CD14-positive monocyte (primary cell): ENCODE results near the gene GCSAM. TPM values are rescaled to one million over a fixed set of nuclear protein-coding genes. Genes with fewer than 3 reads are reported as not detected.

Source experiments
- DNase-seq, 3 donors: peaks; one replicate each; pipeline ENCODE4 v3.0.0-alpha.2; 2011 to 2022
- H2AFZ ChIP-seq: 2 replicates; pipeline ENCODE4 v1.6.0; 2012; ENCODE audit warnings: mild to moderate bottlenecking, low read depth, low read length, inconsistent platforms; ENCODE audit not compliant: insufficient read depth, poor library complexity, severe bottlenecking
- H3K27ac ChIP-seq, 2 donors: 1 replicate in 1 of 2; 2 replicates in 1 of 2; pipeline ENCODE4 v1.5.1; 2012 to 2013; ENCODE audit warnings: low read length in 2 of 2, control low read depth in 1 of 2, inconsistent platforms in 1 of 2, low read depth in 1 of 2, mild to moderate bottlenecking in 1 of 2
- H3K27me3 ChIP-seq, 2 donors: one replicate each; pipeline versions ENCODE4 v1.6.0 to v1.6.1; 2011 to 2013; ENCODE audit warnings: low read length in 2 of 2; ENCODE audit not compliant: control insufficient read depth in 2 of 2, insufficient read depth in 2 of 2
- H3K36me3 ChIP-seq, 2 donors: replicated peaks in 1 of 2; 1 replicate in 1 of 2; 2 replicates in 1 of 2; pipeline versions ENCODE4 v1.5.1 to v1.6.1; 2012 to 2013; ENCODE audit warnings: low read length in 2 of 2, control low read depth in 1 of 2, inconsistent platforms in 1 of 2, mild to moderate bottlenecking in 1 of 2; ENCODE audit not compliant: insufficient read depth in 2 of 2, control insufficient read depth in 1 of 2
- H3K4me1 ChIP-seq, 2 donors: 1 replicate in 1 of 2; 2 replicates in 1 of 2; pipeline versions ENCODE4 v1.5.1 to v1.6.1; 2012 to 2013; ENCODE audit warnings: low read length in 2 of 2, control low read depth in 1 of 2, inconsistent platforms in 1 of 2, mild to moderate bottlenecking in 1 of 2, moderate library complexity in 1 of 2; ENCODE audit not compliant: insufficient read depth in 2 of 2, control insufficient read depth in 1 of 2
- H3K4me2 ChIP-seq: replicated peaks from 2 replicates; pipeline ENCODE3; 2012; ENCODE audit warnings: low read length, moderate library complexity, mild to moderate bottlenecking; ENCODE audit not compliant: poor library complexity, severe bottlenecking; ENCODE audit errors: extremely low read depth
- H3K4me3 ChIP-seq, 3 experiments: fragments of 200-600 bp in 1 of 3; sonication (generic) in 1 of 3; replicated peaks in 1 of 3; 1 replicate in 2 of 3; 2 replicates in 1 of 3; pipeline ENCODE4 v1.5.1; 2011 to 2013; ENCODE audit warnings: low read length in 3 of 3, mild to moderate bottlenecking in 3 of 3, control low read depth in 2 of 3, low read depth in 2 of 3, inconsistent platforms in 1 of 3, moderate library complexity in 1 of 3
- H3K79me2 ChIP-seq: 2 replicates; pipeline ENCODE4 v1.6.0; 2012; ENCODE audit warnings: mild to moderate bottlenecking, control low read depth, inconsistent platforms, low read length, moderate library complexity; ENCODE audit not compliant: insufficient read depth
- H3K9ac ChIP-seq: 2 replicates; pipeline ENCODE4 v1.6.0; 2017; ENCODE audit warnings: low read length, mild to moderate bottlenecking; ENCODE audit not compliant: insufficient read depth, poor library complexity, severe bottlenecking
- H3K9me3 ChIP-seq, 2 donors: replicated peaks in 1 of 2; 1 replicate in 1 of 2; 2 replicates in 1 of 2; pipeline versions ENCODE4 v1.5.1 to v1.6.1; 2012 to 2013; ENCODE audit warnings: low read length in 2 of 2, control low read depth in 1 of 2; ENCODE audit not compliant: control insufficient read depth in 1 of 2, insufficient read depth in 1 of 2
- H4K20me1 ChIP-seq: 2 replicates; pipeline ENCODE4 v1.6.0; 2012; ENCODE audit warnings: mild to moderate bottlenecking, low read length, control low read depth, moderate library complexity; ENCODE audit not compliant: insufficient read depth
- H3K27ac Mint-ChIP-seq, 7 donors: one replicate each; pipeline ENCODE4 v1.8.0; 2020; ENCODE audit warnings: mild to moderate bottlenecking in 7 of 7, mixed read lengths in 7 of 7, moderate library complexity in 6 of 7, inconsistent platforms in 2 of 7
- H3K27me3 Mint-ChIP-seq, 3 donors: one replicate each; pipeline ENCODE4 v1.8.0; 2021 to 2022; ENCODE audit warnings: low read depth in 3 of 3, mild to moderate bottlenecking in 3 of 3, mixed read lengths in 3 of 3, moderate library complexity in 3 of 3, inconsistent platforms in 1 of 3
- H3K36me3 Mint-ChIP-seq, 2 donors: one replicate each; pipeline ENCODE4 v1.8.0; 2020; ENCODE audit warnings: mixed read lengths in 2 of 2, inconsistent platforms in 1 of 2, mild to moderate bottlenecking in 1 of 2
- H3K4me1 Mint-ChIP-seq: one replicate; pipeline ENCODE4 v1.8.0; 2020; ENCODE audit warnings: mild to moderate bottlenecking, mixed read lengths
- H3K4me3 Mint-ChIP-seq, 2 donors: one replicate each; pipeline ENCODE4 v1.8.0; 2020; ENCODE audit warnings: mild to moderate bottlenecking in 2 of 2, mixed read lengths in 2 of 2, moderate library complexity in 1 of 2
- H3K9me3 Mint-ChIP-seq, 7 donors: one replicate each; pipeline ENCODE4 v1.8.0; 2020 to 2022; ENCODE audit warnings: mixed read lengths in 7 of 7, mild to moderate bottlenecking in 6 of 7, moderate library complexity in 6 of 7, inconsistent platforms in 2 of 7
- CTCF ChIP-seq: fragments of 200-600 bp; IDR thresholded peaks from one replicate; pipeline ENCODE4 v1.8.0; 2022; ENCODE audit warnings: antibody characterized with exemption, mild to moderate bottlenecking
- WGBS: methylation state at CpG from one replicate; pipeline ENCODE4 v1.1.5; 2013; ENCODE audit warnings: missing lambda C conversion rate; ENCODE audit not compliant: insufficient coverage; 5-methylcytosine and 5-hydroxymethylcytosine counted together
- intact Hi-C, 2 donors: fragments of 100-400 bp; cut with micrococcal nuclease; formaldehyde crosslinking; loops; one replicate each; pipeline versions ENCODE4 v1.15.0 to v1.15.1; 2023
- polyA plus RNA-seq, 3 donors: library from polyadenylated mRNA; depleted of rRNA in 1 of 3; unstranded in 2 of 3; stranded (reverse) in 1 of 3; fragments of 300-500 nt in 2 of 3; fragments of >200 nt in 1 of 3; fragmentation: Illumina TruSeq in 2 of 3; gene quantifications; 1 replicate in 2 of 3; 2 replicates in 1 of 3; pipeline ENCODE4 v1.2.3, GENCODE V29; 2012 to 2021

GCSAM gene
- polyA plus RNA-seq, 3 donors = 0.10 to 0.16 TPM; not detected in 1

- Histone ChIP-seq H3K4me2 (no peak overlapping the region), H4K20me1 (no peaks in the 10 kb centered on the region), H3K27ac (no peak overlapping the region), H2AFZ (no peak overlapping the region), H3K36me3 (no peaks in the 10 kb centered on the region), H3K4me3 (no peak overlapping the region), H3K27me3 (peaks cover 36 to 49% of the 10 kb centered on the region in 2 donors), H3K4me1 (no peaks in the 10 kb centered on the region), H3K9me3 (no peaks in the 10 kb centered on the region), H3K79me2 (no peaks in the 10 kb centered on the region), H3K9ac (no peak overlapping the region)
- no peaks in the 10 kb centered on the region for H3K4me1 Mint-ChIP-seq
- peak overlapping the region in 1 of 2 donors; percentile 12 for H3K4me3 Mint-ChIP-seq
- 100% methylated on average over 2 of the region's 2 CpGs for WGBS
- no peak for DNase-seq
- H3K27ac Mint-ChIP-seq = no peak overlapping the region
- no peak for TF ChIP-seq CTCF
- H3K9me3 Mint-ChIP-seq = peaks cover 0 to 4% (median 0%) of the 10 kb centered on the region in 7 donors
- H3K27me3 Mint-ChIP-seq = peaks cover 42 to 54% (median 51%) of the 10 kb centered on the region in 3 donors
- intact Hi-C loops = no loop called here
- no peaks in the 10 kb centered on the region for H3K36me3 Mint-ChIP-seq
Measured at GRCh38 chr3:112101916-112102315, 31.1 kb downstream of the GCSAM start.

- Mint-ChIP-seq H3K4me1 (peaks cover 8% of the 10 kb centered on the region), H3K9me3 (peaks cover 0 to 10% (median 2%) of the 10 kb centered on the region in 7 donors), H3K27me3 (peaks cover 72 to 76% (median 72%) of the 10 kb centered on the region in 3 donors), H3K27ac (peak overlapping the region in 1 of 7 donors; percentile 9), H3K4me3 (peak overlapping the region in 1 of 2 donors; percentile 67), H3K36me3 (peaks cover 0 to 4% of the 10 kb centered on the region in 2 donors)
- H2AFZ ChIP-seq = no peak overlapping the region
- 33% methylated on average over 3 of the region's 4 CpGs for WGBS
- peaks cover 0 to 3% of the 10 kb centered on the region in 2 donors for H3K4me1 ChIP-seq
- no peak overlapping the region for H3K9ac ChIP-seq
- peaks cover 70 to 92% of the 10 kb centered on the region in 2 donors for H3K27me3 ChIP-seq
- no peak for TF ChIP-seq CTCF
- no peak overlapping the region for H3K4me3 ChIP-seq
- DNase-seq = peak; percentile 24 to 84 (median 28)
- no peaks in the 10 kb centered on the region for H4K20me1 ChIP-seq
- no peaks in the 10 kb centered on the region for H3K79me2 ChIP-seq
- no peak overlapping the region for H3K4me2 ChIP-seq
- peaks cover 0 to 5% of the 10 kb centered on the region in 2 donors for H3K9me3 ChIP-seq
- H3K36me3 ChIP-seq = no peaks in the 10 kb centered on the region
- H3K27ac ChIP-seq = no peak overlapping the region
- intact Hi-C loops = no loop called here
Measured at GRCh38 chr3:112097378-112097777, 35.7 kb downstream of the GCSAM start.
